SK-N-SH (cell line): Measurements from ENCODE around the gene ACTR3.

Experiments used
- EP300 ChIP-seq, 2 experiments: IDR thresholded peaks; 2 replicates each; pipeline versions ENCODE4 v1.4.0 to v1.6.1; 2012; ENCODE audit warnings: borderline replicate concordance in 1 of 2, low read depth in 1 of 2, low read length in 1 of 2
- FOXM1 ChIP-seq: IDR thresholded peaks from 2 replicates; pipeline ENCODE4 v1.4.0; 2012; ENCODE audit warnings: low read depth, mild to moderate bottlenecking
- GABPA ChIP-seq: IDR thresholded peaks from 2 replicates; pipeline ENCODE4 v1.4.0; 2012; ENCODE audit warnings: low read depth, mild to moderate bottlenecking
- NRF1 ChIP-seq: IDR thresholded peaks from 2 replicates; pipeline ENCODE4 v1.6.1; 2012; ENCODE audit warnings: low read depth, mild to moderate bottlenecking, low read length
- RAD21 ChIP-seq: IDR thresholded peaks from 2 replicates; pipeline ENCODE4 v1.6.1; 2012; ENCODE audit warnings: mild to moderate bottlenecking, low read length
- RCOR1 ChIP-seq: fragments of 150-350 bp; IDR thresholded peaks from 2 replicates; pipeline ENCODE4 v1.6.1; 2017; ENCODE audit warnings: antibody characterized with exemption, low read length
- SMC3 ChIP-seq: IDR thresholded peaks from 2 replicates; pipeline ENCODE4 v1.6.1; 2012; ENCODE audit warnings: low read depth, low read length, improper control_type of control experiment
- YY1 ChIP-seq: IDR thresholded peaks from 2 replicates; pipeline ENCODE4 v1.4.0; 2012; ENCODE audit warnings: low read depth, mild to moderate bottlenecking
- TF ChIP-seq, protein P1 (sequence below): IDR thresholded peaks from 2 replicates; pipeline ENCODE4 v1.4.0; 2012; ENCODE audit warnings: low read depth
- TF ChIP-seq, protein P2 (sequence below): fragments of 200-600 bp; sonication (generic); IDR thresholded peaks from 2 replicates; pipeline ENCODE4 v1.6.1; 2017; ENCODE audit warnings: antibody characterized with exemption, mild to moderate bottlenecking, moderate library complexity
- TF ChIP-seq, protein P3 (sequence below): fragments of 150-350 bp; IDR thresholded peaks from 2 replicates; pipeline ENCODE4 v1.6.1; 2017; ENCODE audit warnings: antibody characterized with exemption, low read length, low read depth, borderline replicate concordance

- TF ChIP-seq YY1: no peak
- TF ChIP-seq, protein P1, sequence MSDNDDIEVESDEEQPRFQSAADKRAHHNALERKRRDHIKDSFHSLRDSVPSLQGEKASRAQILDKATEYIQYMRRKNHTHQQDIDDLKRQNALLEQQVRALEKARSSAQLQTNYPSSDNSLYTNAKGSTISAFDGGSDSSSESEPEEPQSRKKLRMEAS: no peak
- TF ChIP-seq, protein P2, sequence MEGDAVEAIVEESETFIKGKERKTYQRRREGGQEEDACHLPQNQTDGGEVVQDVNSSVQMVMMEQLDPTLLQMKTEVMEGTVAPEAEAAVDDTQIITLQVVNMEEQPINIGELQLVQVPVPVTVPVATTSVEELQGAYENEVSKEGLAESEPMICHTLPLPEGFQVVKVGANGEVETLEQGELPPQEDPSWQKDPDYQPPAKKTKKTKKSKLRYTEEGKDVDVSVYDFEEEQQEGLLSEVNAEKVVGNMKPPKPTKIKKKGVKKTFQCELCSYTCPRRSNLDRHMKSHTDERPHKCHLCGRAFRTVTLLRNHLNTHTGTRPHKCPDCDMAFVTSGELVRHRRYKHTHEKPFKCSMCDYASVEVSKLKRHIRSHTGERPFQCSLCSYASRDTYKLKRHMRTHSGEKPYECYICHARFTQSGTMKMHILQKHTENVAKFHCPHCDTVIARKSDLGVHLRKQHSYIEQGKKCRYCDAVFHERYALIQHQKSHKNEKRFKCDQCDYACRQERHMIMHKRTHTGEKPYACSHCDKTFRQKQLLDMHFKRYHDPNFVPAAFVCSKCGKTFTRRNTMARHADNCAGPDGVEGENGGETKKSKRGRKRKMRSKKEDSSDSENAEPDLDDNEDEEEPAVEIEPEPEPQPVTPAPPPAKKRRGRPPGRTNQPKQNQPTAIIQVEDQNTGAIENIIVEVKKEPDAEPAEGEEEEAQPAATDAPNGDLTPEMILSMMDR: no peak
- TF ChIP-seq RAD21: no peak
- TF ChIP-seq RCOR1: no peak
- TF ChIP-seq, protein P3, sequence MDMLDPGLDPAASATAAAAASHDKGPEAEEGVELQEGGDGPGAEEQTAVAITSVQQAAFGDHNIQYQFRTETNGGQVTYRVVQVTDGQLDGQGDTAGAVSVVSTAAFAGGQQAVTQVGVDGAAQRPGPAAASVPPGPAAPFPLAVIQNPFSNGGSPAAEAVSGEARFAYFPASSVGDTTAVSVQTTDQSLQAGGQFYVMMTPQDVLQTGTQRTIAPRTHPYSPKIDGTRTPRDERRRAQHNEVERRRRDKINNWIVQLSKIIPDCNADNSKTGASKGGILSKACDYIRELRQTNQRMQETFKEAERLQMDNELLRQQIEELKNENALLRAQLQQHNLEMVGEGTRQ: no peak
- no peak for TF ChIP-seq EP300 (IDR thresholded peaks at IDR 0.05; ENCODE audit: borderline replicate concordance in 1 of 2, low read depth in 1 of 2, low read length in 1 of 2)
- TF ChIP-seq FOXM1: no peak
- TF ChIP-seq SMC3: no peak
- TF ChIP-seq NRF1: no peak
- no peak for TF ChIP-seq GABPA
These were observed 26.7 kb upstream of the ACTR3 start for GRCh38 chr2:113863144-113863543.
